ENCODE measurements around the gene TCERG1L. TPM values are rescaled to one million over a fixed set of nuclear protein-coding genes. Genes with fewer than 3 reads are reported as not detected.
"Not testable (repeated sequence)": the region's sequence is repeated elsewhere in the genome, so short reads cannot be mapped to it uniquely, and the experiment has no call there.

TCERG1L gene
- total RNA-seq, 6 experiments from 2014 or later = not detected

DNA sequence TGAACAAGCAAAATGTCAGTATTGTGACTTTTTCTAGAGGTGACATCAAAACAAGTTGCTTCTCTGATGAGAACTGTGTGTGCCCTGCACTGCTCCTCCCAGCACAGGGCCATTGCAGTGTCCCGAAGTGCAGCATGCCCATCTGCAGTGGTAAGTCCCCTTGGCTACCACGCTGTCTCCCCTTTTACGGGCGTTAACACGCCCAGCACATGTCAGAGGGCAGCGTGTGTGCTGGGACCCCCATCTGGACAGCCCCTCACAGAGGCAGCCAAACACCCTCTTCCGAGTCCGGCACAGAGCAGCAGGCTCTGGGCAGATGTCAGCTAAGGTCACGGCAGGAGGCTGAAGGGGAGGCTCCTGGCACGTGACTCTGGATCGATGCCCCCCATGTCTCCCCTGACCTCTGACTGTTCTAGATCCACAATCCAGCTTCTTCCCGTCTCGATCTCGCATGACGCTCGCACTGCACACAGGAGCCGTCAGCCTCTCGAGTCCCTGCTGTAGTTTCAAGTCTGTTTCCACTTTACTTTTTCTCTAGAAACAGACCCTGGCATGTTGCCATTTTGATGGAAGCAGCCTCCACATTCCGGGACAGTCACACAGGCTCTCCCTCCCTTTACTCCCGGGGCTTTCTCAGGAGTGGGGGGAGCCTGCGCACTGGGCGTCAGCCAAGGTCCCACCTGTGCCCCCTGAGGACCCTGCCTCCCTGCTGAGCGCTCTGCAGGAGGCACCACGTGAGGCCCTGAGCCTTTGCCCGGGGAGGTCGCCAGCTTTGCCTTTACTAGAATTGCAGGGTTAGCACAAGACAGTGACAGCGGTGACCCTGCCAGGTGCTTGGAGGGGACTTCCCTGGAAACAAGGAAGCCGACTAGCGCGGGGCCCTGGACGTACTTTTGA lies 133.8 kb downstream of the TCERG1L start:
- ATAC-seq (no peak), DNase-seq (peak in 1 of 3 donors; percentile 41)
- intact Hi-C loops (cut with DNase I) = no loop called here
- H3K4me1 ChIP-seq = no peaks in the 10 kb centered on the region
- TF ChIP-seq, protein P1, sequence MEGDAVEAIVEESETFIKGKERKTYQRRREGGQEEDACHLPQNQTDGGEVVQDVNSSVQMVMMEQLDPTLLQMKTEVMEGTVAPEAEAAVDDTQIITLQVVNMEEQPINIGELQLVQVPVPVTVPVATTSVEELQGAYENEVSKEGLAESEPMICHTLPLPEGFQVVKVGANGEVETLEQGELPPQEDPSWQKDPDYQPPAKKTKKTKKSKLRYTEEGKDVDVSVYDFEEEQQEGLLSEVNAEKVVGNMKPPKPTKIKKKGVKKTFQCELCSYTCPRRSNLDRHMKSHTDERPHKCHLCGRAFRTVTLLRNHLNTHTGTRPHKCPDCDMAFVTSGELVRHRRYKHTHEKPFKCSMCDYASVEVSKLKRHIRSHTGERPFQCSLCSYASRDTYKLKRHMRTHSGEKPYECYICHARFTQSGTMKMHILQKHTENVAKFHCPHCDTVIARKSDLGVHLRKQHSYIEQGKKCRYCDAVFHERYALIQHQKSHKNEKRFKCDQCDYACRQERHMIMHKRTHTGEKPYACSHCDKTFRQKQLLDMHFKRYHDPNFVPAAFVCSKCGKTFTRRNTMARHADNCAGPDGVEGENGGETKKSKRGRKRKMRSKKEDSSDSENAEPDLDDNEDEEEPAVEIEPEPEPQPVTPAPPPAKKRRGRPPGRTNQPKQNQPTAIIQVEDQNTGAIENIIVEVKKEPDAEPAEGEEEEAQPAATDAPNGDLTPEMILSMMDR (IDR thresholded peaks at IDR 0.05) = no peak
- TF ChIP-seq POLR2A (IDR thresholded peaks at IDR 0.05) = no peak
- 50% methylated on average over 10 of the region's 31 CpGs for WGBS (ENCODE audit: insufficient coverage, low coverage, low lambda C conversion rate, missing lambda C conversion rate)
- H3K36me3 ChIP-seq = no peaks in the 10 kb centered on the region
- no peak overlapping the region for H3K4me3 ChIP-seq
- no peaks in the 10 kb centered on the region for H3K9me3 ChIP-seq
- H3K27me3 ChIP-seq = no peaks in the 10 kb centered on the region
- H3K27ac ChIP-seq = no peak overlapping the region

DNA sequence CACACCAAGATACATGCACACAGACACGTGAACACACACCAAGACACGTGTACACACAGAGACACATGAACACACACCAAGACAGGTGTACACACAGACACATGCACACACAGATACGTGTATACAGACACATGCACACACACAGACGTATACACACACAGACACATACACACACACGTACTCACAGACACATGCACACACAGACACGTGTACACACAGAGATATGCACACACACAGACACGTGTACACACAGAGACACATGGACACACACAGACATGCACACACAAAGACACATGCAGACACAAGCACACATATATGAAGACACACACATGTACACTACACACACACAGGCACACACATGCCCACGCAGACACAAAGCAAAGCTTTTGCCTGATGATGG lies 134.6 kb downstream of the TCERG1L start:
- DNase-seq (no peak), ATAC-seq (no peak)
- 43% methylated on average over 5 of the region's 8 CpGs for WGBS (ENCODE audit: insufficient coverage, low coverage, low lambda C conversion rate, missing lambda C conversion rate)
- H3K9me3 ChIP-seq = no peaks in the 10 kb centered on the region
- no peaks in the 10 kb centered on the region for H3K4me1 ChIP-seq
- H3K4me3 ChIP-seq = no peak overlapping the region
- H3K27ac ChIP-seq = no peak overlapping the region
- intact Hi-C loops (cut with DNase I) = no loop called here
- H3K36me3 ChIP-seq = no peaks in the 10 kb centered on the region
- TF ChIP-seq POLR2A (IDR thresholded peaks at IDR 0.05) = no peak
- TF ChIP-seq, protein P1 (IDR thresholded peaks at IDR 0.05) = no peak
- H3K27me3 ChIP-seq = no peaks in the 10 kb centered on the region

DNA sequence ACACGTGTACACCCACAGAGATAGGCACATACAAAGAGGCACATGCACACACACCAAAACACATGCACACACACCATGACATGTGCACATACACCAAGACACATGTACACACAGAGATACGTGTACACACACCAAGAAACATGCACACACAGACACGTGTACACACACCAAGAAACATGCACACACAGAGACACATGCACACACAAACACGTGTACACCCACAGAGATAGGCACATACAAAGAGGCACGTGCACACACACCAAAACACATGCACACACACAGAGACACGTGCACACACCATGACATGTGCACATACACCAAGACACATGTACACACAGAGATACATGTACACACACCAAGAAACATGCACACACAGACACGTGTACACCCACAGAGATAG lies 135.2 kb downstream of the TCERG1L start:
- H3K36me3 ChIP-seq; DNase-seq; H3K27me3 ChIP-seq; H3K4me1 ChIP-seq; intact Hi-C loops (cut with DNase I); H3K4me3 ChIP-seq; ATAC-seq; H3K9me3 ChIP-seq; H3K27ac ChIP-seq: not testable (repeated sequence)
- 56% methylated on average over 6 of the region's 7 CpGs for WGBS (ENCODE audit: insufficient coverage, low coverage, low lambda C conversion rate, missing lambda C conversion rate)

DNA sequence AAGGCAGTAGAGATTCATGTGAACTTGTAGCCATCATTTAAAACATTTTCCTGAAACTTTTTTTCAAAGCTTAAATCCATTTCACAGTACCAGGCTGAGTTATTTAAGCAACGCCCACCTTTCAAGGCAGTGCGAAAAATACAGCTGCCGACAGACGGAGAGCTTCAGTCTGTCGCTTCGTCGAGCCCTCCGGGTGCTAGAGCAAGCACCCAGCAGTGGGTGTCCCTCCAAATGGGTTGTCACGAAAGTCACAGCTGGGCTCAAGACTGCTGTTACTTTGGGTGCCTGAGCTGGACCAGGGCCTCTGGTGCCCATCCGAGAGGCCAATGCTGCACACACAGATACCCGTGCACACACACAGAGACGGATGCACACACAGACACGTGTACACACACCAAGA lies 135.6 kb downstream of the TCERG1L start:
- Histone ChIP-seq H3K27me3 (no peaks in the 10 kb centered on the region), H3K4me3 (no peak overlapping the region), H3K36me3 (no peaks in the 10 kb centered on the region), H3K9me3 (no peaks in the 10 kb centered on the region), H3K4me1 (no peaks in the 10 kb centered on the region), H3K27ac (no peak overlapping the region)
- DNase-seq (no peak), ATAC-seq (no peak)
- TF ChIP-seq, protein P1 (IDR thresholded peaks at IDR 0.05) = no peak
- no peak for TF ChIP-seq POLR2A (IDR thresholded peaks at IDR 0.05)
- 84% methylated on average over 11 of the region's 13 CpGs for whole genome bisulfite sequencing (ENCODE audit: insufficient coverage, low coverage, low lambda C conversion rate, missing lambda C conversion rate)
- intact Hi-C loops (cut with DNase I) = no loop called here
